ENCODE measurements around the gene SLBP.
"Not testable (repeated sequence)": the region's sequence is repeated elsewhere in the genome, so short reads cannot be mapped to it uniquely, and the experiment has no call there.

The SLBP gene

DNA sequence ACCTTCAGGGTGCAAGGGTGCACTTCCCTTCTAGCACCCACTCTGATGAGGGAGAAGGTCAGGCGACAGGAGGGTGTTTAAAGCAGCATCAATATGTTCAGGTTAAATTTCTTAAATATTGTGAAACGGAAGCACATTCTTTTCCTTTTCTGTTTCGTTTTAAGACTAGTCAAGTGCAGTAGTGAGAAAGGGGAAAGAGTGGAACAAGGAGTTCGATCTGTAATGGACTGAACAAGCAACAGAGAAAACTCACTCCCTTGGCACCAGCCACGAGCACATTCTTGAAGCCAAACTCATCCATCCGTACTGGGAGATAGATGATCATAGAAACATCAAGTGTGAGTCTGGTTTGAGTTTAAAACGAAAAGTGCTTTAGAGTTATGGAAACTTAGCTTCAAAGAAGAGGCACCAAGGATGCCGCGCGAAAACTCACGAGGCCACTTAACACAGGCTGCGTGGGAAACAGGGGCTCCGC lies 28.8 kb downstream of the SLBP start:
- in situ Hi-C loops (cut with MboI; ENCODE audit: low sequenced_read_pairs), result no loop called here

DNA sequence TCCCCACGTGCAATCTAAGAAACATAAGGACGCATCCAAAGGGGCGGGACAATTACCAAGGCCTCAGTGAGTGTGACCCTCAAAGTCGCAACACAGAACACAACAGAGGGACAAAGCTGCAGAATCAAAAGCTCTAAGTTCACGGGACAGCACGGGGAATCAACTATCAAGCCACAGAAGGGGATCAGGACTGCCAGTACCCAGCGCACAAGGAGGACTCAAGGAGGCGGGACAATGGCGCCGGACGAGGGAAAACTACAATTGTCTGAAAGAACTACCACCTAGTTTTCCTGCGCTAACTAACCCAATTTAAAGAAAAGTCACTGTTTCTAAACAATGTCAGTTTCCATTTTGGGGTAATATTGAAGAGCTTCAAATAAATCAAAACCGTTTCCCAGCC lies 29.3 kb downstream of the SLBP start:
- in situ Hi-C loops (cut with MboI; ENCODE audit: low sequenced_read_pairs), result no loop called here

GRCh38 chr4:1678244-1678643 lies 33.9 kb downstream of the SLBP start:
- in situ Hi-C loops (cut with MboI; ENCODE audit: low sequenced_read_pairs), result no loop called here

- in situ Hi-C loops (cut with MboI; ENCODE audit: low sequenced_read_pairs), result no loop called here
Measured at GRCh38 chr4:1676605-1677525, 35.3 kb downstream of the SLBP start.

DNA sequence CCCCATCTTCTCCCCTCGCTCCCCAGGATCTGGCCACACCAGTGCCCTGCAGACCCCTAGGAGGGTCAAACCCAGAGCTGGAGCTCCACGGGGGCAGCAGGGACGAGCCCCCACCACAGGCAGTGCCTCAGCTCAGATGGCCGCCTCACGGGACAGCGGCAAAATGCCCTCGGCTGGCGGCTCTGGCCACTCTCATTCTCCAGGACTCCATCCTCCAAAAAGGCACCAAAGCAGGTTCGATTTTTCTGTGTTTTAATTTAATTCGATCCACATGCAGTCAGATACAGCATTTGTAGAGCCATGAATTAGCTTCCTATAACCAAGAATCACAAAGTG lies 36.3 kb downstream of the SLBP start:
- in situ Hi-C loops (cut with MboI; ENCODE audit: low sequenced_read_pairs), result no loop called here

- in situ Hi-C loops (cut with MboI; ENCODE audit: low sequenced_read_pairs), result no loop called here
Measured at GRCh38 chr4:1675136-1675801, 36.9 kb downstream of the SLBP start.

DNA sequence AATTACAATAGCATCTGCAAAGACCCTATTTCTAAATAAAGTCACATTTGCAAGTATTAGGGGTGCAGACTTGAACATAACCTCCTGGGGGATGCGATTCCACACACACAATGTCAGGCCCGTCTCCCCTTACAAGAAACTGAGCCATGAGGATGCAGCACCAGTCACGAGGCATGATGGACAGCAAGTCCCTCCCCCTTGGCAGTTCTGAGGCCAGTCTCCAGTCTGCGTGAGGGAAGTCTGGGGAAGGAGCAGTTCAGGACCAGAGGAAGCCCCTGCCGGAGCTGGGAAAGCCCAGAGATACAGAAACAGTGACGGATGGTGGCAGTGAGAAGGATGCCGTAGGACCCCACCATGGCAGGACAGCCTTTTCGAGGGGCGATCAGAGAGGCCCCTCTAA lies 37.4 kb downstream of the SLBP start:
- in situ Hi-C loops (cut with MboI; ENCODE audit: low sequenced_read_pairs), result no loop called here

- in situ Hi-C loops (cut with MboI; ENCODE audit: low sequenced_read_pairs), result no loop called here
Measured at GRCh38 chr4:1673671-1674070, 38.4 kb downstream of the SLBP start.

DNA sequence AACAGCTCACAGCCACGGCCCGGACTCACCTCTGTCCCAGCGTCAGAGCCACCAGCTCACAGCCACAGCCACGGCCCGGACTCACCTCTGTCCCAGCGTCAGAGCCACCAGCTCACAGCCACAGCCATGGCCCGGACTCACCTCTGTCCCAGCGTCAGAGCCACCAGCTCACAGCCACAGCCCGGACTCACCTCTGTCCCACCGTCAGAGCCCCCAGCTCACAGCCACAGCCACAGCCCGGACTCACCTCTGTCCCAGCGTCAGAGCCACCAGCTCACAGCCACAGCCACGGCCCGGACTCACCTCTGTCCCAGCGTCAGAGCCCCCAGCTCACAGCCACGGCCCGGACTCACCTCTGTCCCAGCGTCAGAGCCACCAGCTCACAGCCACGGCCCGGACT lies 41.1 kb downstream of the SLBP start:
- in situ Hi-C loops (cut with MboI; ENCODE audit: low sequenced_read_pairs), result not testable (repeated sequence)

- in situ Hi-C loops (cut with MboI; ENCODE audit: low sequenced_read_pairs), result no loop called here
Measured at GRCh38 chr4:1670279-1670678, 41.8 kb downstream of the SLBP start.

GRCh38 chr4:1669850-1670249 lies 42.3 kb downstream of the SLBP start:
- in situ Hi-C loops (cut with MboI; ENCODE audit: low sequenced_read_pairs), result no loop called here

DNA sequence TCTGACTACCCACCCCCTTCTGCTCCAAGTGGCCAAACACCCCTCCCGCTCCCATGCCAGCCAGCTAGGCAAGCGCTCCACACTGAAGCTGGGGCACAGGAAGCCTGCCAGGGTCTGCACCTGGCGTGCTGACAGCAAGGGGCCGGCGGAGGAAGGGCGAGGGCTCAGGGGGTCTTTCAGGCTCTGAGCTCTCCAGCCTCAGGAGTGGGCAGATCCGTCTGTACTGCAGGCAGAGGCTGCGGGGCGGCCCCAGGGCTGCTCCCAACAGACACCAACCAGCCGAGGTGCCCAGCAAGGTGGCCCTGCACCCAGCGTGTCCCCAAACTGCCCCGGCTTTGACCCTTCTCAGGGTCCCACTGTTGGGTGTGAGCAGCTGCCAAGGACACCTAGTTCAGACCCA lies 42.8 kb downstream of the SLBP start:
- in situ Hi-C loops (cut with MboI; ENCODE audit: low sequenced_read_pairs), result no loop called here

DNA sequence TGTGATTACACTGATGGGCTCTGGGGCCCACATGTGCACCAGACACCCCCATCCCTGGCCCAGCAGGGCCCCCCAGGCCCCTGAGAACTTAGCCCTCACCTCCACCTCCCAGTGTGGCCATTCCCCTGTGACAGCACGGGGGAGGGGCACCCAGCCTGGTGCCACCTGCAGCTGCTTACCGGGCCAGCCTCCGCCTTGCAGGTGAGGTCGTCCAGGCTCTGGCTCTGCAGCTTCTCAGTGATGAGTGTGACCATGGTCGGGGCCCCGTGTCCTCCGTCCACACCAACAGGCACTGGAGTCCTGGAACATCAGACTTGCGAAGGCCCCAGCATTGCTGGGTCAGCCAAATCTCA lies 43.7 kb downstream of the SLBP start:
- in situ Hi-C loops (cut with MboI; ENCODE audit: low sequenced_read_pairs), result no loop called here

- in situ Hi-C loops (cut with MboI; ENCODE audit: low sequenced_read_pairs), result no loop called here
Measured at GRCh38 chr4:1667273-1667672, 44.8 kb downstream of the SLBP start.

GRCh38 chr4:1666391-1666790 lies 45.7 kb downstream of the SLBP start:
- in situ Hi-C loops (cut with MboI; ENCODE audit: low sequenced_read_pairs), result no loop called here

GRCh38 chr4:1664141-1664540 lies 48.0 kb downstream of the SLBP start:
- in situ Hi-C loops (cut with MboI; ENCODE audit: low sequenced_read_pairs), result no loop called here

GRCh38 chr4:1663549-1663948 lies 48.6 kb downstream of the SLBP start:
- in situ Hi-C loops (cut with MboI; ENCODE audit: low sequenced_read_pairs), result no loop called here

GRCh38 chr4:1661695-1662094 lies 50.4 kb downstream of the SLBP start:
- in situ Hi-C loops (cut with MboI; ENCODE audit: low sequenced_read_pairs), result no loop called here

DNA sequence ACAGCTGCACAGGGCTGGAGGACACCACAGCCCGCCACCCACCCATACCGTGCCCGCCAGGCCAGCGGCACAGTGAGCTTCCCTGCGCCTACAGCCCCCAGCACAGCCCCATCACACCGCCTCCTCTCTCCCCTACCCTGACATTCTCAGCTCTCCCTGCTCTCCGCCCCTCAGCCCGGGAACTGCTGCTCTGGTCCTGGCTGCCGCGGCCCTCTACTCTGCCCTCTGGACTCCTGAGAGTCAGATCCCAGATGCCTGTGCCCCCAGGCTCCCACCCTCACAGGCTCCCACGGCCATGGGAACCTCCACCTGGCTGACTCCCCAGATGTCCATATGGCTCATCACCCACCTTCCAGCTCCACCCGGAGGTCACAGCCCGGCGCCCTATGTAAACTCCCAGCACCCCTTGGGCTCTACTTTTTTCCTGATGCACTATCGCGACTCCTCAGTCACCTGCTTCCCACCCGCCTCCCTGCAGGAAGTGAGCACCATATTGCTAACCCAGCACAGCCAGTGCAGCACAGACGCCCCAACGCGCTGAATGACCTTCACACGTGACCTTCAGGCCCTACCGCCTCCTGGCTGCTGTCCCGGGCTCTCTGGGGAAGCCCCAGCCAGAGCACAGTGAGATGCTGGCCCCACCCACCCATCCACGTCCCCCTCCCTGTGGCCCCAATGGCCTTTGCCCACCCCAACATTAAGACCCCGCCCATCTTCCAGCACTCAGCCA lies 51.0 kb downstream of the SLBP start:
- in situ Hi-C loops (cut with MboI; ENCODE audit: low sequenced_read_pairs), result no loop called here

GRCh38 chr4:1659104-1660043 lies 52.7 kb downstream of the SLBP start:
- in situ Hi-C loops (cut with MboI; ENCODE audit: low sequenced_read_pairs), result no loop called here

DNA sequence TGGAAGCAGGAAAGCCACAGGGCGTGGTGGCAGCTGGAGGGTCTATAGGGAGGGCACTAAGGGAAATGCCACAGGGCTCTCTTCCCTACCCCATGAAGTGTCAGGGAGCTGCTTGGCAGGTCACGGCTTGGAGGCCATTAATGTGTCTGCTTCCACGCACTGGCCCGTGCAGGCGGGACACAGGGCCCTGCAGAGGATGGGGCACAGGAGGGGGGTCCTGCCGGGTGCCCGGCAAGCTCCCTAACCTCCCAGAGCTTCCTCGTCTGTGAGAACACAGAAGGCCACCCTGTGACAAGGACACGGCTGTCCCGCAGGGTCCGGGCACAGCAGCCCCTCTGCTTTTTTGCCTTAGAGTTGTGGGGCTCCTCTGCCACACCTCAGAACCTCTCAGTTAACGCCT lies 53.5 kb downstream of the SLBP start:
- in situ Hi-C loops (cut with MboI; ENCODE audit: low sequenced_read_pairs), result no loop called here

Measured in HL-60/S4 treated with phorbol 12-myristate 13-acetate at 8.2 ng/mL for 4 days and 3 days (cell line).